Stimulated activated CD4-positive, alpha-beta T cell treated with anti-CD3 and anti-CD28 coated beads, Interleukin-1b, Interleukin-23, amount 100 ng/mL, for 1 hour (primary cell): ENCODE measurements around the gene THEMIS2.

Experiments used
- DNase-seq, 2 donors: peaks; one replicate each; pipeline ENCODE4 v3.0.0-alpha.2; 2020; ENCODE audit warnings: low read depth in 2 of 2

The THEMIS2 gene

GRCh38 chr1:27885621-27886352, 13.4 kb downstream of the THEMIS2 start:
- no peak for DNase-seq

- DNase-seq: no peak
Measured at GRCh38 chr1:27886353-27886679, 14.0 kb downstream of the THEMIS2 start.

GRCh38 chr1:27886744-27887143, 14.4 kb downstream of the THEMIS2 start:
- DNase-seq: no peak

GRCh38 chr1:27887215-27888021, 15.1 kb downstream of the THEMIS2 start:
- no peak for DNase-seq

GRCh38 chr1:27889506-27889905, 17.2 kb downstream of the THEMIS2 start:
- DNase-seq: no peak

- DNase-seq: no peak
Measured at GRCh38 chr1:27891196-27891889, 19.0 kb downstream of the THEMIS2 start.

- no peak for DNase-seq
Measured at GRCh38 chr1:27894521-27894920, 22.2 kb downstream of the THEMIS2 start.

- DNase-seq: no peak
Measured at GRCh38 chr1:27906759-27907158, 34.4 kb downstream of the THEMIS2 start.

- no peak for DNase-seq
Measured at GRCh38 chr1:27912429-27912828, 40.1 kb downstream of the THEMIS2 start.

GRCh38 chr1:27915082-27915575, 42.8 kb downstream of the THEMIS2 start:
- no peak for DNase-seq

- no peak for DNase-seq
Measured at GRCh38 chr1:27922272-27922671, 49.9 kb downstream of the THEMIS2 start.

- no peak for DNase-seq
Measured at GRCh38 chr1:27928216-27928954, 56.0 kb downstream of the THEMIS2 start.

GRCh38 chr1:27931184-27931583, 58.8 kb downstream of the THEMIS2 start:
- DNase-seq: no peak

GRCh38 chr1:27931759-27932158, 59.4 kb downstream of the THEMIS2 start:
- no peak for DNase-seq

GRCh38 chr1:27934818-27935549, 62.6 kb downstream of the THEMIS2 start, which contains the start of gene SMPDL3B:
SMPDL3B (plus strand) TSS chr1:27935000; CDS start chr1:27935184, 184 bp downstream.
- DNase-seq: no peak

GRCh38 chr1:27935721-27936120, 63.4 kb downstream of the THEMIS2 start:
- DNase-seq: no peak
